Hepatocyte (in vitro differentiated cells): ENCODE measurements around the gene MON2.

Experiments used
- EZH2phosphoT487 ChIP-seq: fragments of 200-600 bp; sonication (generic); IDR thresholded peaks from one replicate; pipeline ENCODE4 v1.6.1; 2018; ENCODE audit warnings: antibody characterized with exemption, mild to moderate bottlenecking, low read depth, moderate library complexity; ENCODE audit not compliant: unreplicated experiment, severe bottlenecking
- TF ChIP-seq, protein P1 (sequence below): fragments of 200-600 bp; sonication (generic); IDR thresholded peaks from 2 replicates; pipeline ENCODE4 v1.5.1; 2016; ENCODE audit warnings: antibody characterized with exemption, mild to moderate bottlenecking; ENCODE audit not compliant: poor library complexity

DNA sequence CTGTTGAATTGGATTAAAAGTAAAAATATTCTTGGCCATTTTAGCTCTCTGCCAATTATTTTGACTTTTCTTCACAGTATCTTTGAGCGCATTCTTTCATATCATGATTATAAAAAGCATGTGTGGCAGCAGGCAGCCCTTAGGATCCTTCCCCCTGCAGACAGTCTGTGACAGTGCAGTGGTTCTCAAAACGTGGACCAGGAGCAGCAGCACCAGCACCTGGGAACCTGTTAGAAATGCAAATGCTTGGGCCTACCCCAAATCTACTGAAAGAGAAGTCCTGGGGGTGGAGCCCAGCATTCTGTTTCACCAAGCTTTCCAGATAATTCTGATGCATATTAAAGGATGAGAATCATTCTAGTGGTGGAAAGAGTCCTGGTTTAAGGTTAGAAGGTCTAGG, 155.6 kb downstream of the MON2 start:
- TF ChIP-seq, protein P1, sequence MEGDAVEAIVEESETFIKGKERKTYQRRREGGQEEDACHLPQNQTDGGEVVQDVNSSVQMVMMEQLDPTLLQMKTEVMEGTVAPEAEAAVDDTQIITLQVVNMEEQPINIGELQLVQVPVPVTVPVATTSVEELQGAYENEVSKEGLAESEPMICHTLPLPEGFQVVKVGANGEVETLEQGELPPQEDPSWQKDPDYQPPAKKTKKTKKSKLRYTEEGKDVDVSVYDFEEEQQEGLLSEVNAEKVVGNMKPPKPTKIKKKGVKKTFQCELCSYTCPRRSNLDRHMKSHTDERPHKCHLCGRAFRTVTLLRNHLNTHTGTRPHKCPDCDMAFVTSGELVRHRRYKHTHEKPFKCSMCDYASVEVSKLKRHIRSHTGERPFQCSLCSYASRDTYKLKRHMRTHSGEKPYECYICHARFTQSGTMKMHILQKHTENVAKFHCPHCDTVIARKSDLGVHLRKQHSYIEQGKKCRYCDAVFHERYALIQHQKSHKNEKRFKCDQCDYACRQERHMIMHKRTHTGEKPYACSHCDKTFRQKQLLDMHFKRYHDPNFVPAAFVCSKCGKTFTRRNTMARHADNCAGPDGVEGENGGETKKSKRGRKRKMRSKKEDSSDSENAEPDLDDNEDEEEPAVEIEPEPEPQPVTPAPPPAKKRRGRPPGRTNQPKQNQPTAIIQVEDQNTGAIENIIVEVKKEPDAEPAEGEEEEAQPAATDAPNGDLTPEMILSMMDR: no peak
- no peak for TF ChIP-seq EZH2phosphoT487
